Vagina (tissue), 2 donors: ENCODE data around the gene EIF3I. TPM values are rescaled to one million over a fixed set of nuclear protein-coding genes. Genes with fewer than 3 reads are reported as not detected.

ENCODE experiments used
- DNase-seq, 2 donors: peaks; one replicate each; pipeline ENCODE4 v3.0.0-alpha.2; 2017; ENCODE audit errors: extremely low spot score in 2 of 2
- H3K27ac ChIP-seq: fragments of 200-600 bp; sonication (generic); one replicate; pipeline ENCODE4 v1.5.1; 2019
- H3K27me3 ChIP-seq: fragments of 200-600 bp; sonication (generic); one replicate; pipeline ENCODE4 v1.5.1; 2019
- H3K36me3 ChIP-seq, 2 donors: fragments of 200-600 bp; sonication (generic); one replicate each; pipeline ENCODE4 v1.5.1; 2017 to 2019
- H3K4me1 ChIP-seq: fragments of 200-600 bp; sonication (generic); one replicate; pipeline ENCODE4 v1.5.1; 2019
- H3K4me3 ChIP-seq, 2 donors: fragments of 200-600 bp; sonication (generic); 1 replicate in 1 of 2; 2 replicates in 1 of 2; pipeline ENCODE4 v1.5.1; 2016 to 2019
- H3K9me3 ChIP-seq: fragments of 200-600 bp; sonication (generic); one replicate; pipeline ENCODE4 v1.5.1; 2019
- CTCF ChIP-seq, 3 experiments: fragments of 450-650 bp in 2 of 3; fragments of 200-600 bp in 1 of 3; sonication (generic) in 1 of 3; IDR thresholded peaks; one replicate each; pipeline ENCODE4 v1.5.1; 2017 to 2019; ENCODE audit warnings: antibody characterized with exemption in 3 of 3, mild to moderate bottlenecking in 2 of 3, moderate library complexity in 2 of 3
- POLR2A ChIP-seq, 2 donors: fragments of 450-650 bp; IDR thresholded peaks; one replicate each; pipeline ENCODE4 v1.6.1; 2017; ENCODE audit warnings: antibody characterized with exemption in 2 of 2, mild to moderate bottlenecking in 2 of 2, moderate library complexity in 2 of 2
- POLR2AphosphoS5 ChIP-seq, 2 donors: sonication (generic); formaldehyde crosslinking; IDR thresholded peaks; one replicate each; pipeline ENCODE4 v1.9.0; 2017; ENCODE audit warnings: antibody characterized with exemption in 2 of 2, mild to moderate bottlenecking in 2 of 2, low read depth in 1 of 2; ENCODE audit not compliant: insufficient read depth in 1 of 2
- intact Hi-C: fragments of 100-400 bp; cut with DNase I; formaldehyde crosslinking; loops from one replicate; pipeline ENCODE4 v1.15.1; 2023
- total RNA-seq: library from RNA; depleted of rRNA; stranded (reverse); fragments of >200 nt; gene quantifications from one replicate; pipeline ENCODE4 v1.2.3, GENCODE V29; 2016

Gene EIF3I
- total RNA-seq, 1 donor from 2014 or later = 164 TPM

DNA sequence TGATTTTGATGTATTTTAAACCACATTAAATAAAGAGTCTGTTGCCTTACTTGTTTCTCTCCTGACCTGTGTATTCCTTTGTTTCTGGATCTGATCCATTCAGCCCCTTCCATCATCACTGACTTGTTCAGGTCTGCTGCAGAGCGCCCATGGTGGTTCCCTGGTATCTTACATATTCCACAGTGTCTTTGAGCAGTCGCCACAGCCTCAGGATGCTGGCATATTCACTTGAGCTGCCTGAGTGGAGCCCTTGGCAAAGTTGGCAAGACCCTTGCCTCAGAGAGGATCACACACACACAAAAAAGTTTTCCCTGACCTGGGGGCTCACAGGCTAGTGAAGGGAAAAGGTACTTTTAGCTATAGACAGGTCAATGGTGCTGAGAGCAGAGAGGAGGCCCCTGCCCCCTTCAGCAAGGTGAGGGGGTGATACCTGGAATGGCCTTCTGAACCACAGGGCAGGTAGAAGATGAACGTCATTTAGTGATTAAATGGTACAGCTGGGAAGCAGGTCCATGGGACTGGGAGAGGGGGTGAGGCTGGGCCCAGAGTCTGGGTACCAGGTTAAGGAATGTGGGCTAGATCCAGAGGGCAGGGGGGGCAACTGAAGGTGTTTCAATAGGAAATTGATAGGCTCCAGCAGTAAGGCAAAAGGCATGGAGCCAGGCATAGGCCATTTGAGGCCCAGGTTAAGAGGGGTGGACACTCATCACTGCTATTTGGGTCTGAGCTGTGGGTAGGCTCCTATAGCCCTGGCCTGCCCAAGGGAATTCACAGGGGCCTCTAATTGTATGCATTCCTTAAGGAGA is 23.8 kb upstream of the EIF3I start:
- Histone ChIP-seq H3K27ac (no peak overlapping the region), H3K27me3 (no peaks in the 10 kb centered on the region), H3K9me3 (no peaks in the 10 kb centered on the region), H3K4me1 (peaks cover 23% of the 10 kb centered on the region), H3K4me3 (no peak overlapping the region), H3K36me3 (peaks cover 0 to 42% of the 10 kb centered on the region in 2 donors)
- TF ChIP-seq POLR2AphosphoS5 (IDR thresholded peaks at IDR 0.05; ENCODE audit: insufficient read depth in 1 of 2, low read depth in 1 of 2) (no peak), POLR2A (IDR thresholded peaks at IDR 0.05) (no peak), CTCF (IDR thresholded peaks at IDR 0.05) (no peak)
- DNase-seq = no peak
- intact Hi-C loops = no loop called here

GRCh38 chr1:32199043-32199716 is 23.0 kb upstream of the EIF3I start:
- intact Hi-C loops = no loop called here

GRCh38 chr1:32199717-32200072 is 22.5 kb upstream of the EIF3I start:
- intact Hi-C loops = loop anchor here (2.0 kb wide), 1 partner anchor 41 kb away; no protein-coding TSS in a partner anchor
- DNase-seq = no peak
- H3K27me3 ChIP-seq = no peaks in the 10 kb centered on the region
- peak overlapping the region; percentile 77 for H3K27ac ChIP-seq
- H3K4me1 ChIP-seq = peaks cover 23% of the 10 kb centered on the region
- H3K36me3 ChIP-seq = peaks cover 0 to 32% of the 10 kb centered on the region in 2 donors
- no peak for TF ChIP-seq POLR2AphosphoS5 (IDR thresholded peaks at IDR 0.05; ENCODE audit: insufficient read depth in 1 of 2, low read depth in 1 of 2)
- no peak for TF ChIP-seq POLR2A (IDR thresholded peaks at IDR 0.05)
- no peak for TF ChIP-seq CTCF (IDR thresholded peaks at IDR 0.05)
- H3K9me3 ChIP-seq = no peaks in the 10 kb centered on the region
- peak overlapping the region; percentile 49 to 77 for H3K4me3 ChIP-seq

More at GRCh38 chr1:32199043-32199716, 23.0 kb upstream of the EIF3I start:
- peaks cover 0 to 37% of the 10 kb centered on the region in 2 donors for H3K36me3 ChIP-seq
- H3K27ac ChIP-seq = peak overlapping the region; percentile 77
- H3K9me3 ChIP-seq = no peaks in the 10 kb centered on the region
- H3K27me3 ChIP-seq = no peaks in the 10 kb centered on the region
- H3K4me3 ChIP-seq = no peak overlapping the region
- TF ChIP-seq POLR2AphosphoS5 (IDR thresholded peaks at IDR 0.05; ENCODE audit: insufficient read depth in 1 of 2, low read depth in 1 of 2) (no peak), POLR2A (IDR thresholded peaks at IDR 0.05) (no peak), CTCF (IDR thresholded peaks at IDR 0.05) (no peak)
- peaks cover 23% of the 10 kb centered on the region for H3K4me1 ChIP-seq
- no peak for DNase-seq

DNA sequence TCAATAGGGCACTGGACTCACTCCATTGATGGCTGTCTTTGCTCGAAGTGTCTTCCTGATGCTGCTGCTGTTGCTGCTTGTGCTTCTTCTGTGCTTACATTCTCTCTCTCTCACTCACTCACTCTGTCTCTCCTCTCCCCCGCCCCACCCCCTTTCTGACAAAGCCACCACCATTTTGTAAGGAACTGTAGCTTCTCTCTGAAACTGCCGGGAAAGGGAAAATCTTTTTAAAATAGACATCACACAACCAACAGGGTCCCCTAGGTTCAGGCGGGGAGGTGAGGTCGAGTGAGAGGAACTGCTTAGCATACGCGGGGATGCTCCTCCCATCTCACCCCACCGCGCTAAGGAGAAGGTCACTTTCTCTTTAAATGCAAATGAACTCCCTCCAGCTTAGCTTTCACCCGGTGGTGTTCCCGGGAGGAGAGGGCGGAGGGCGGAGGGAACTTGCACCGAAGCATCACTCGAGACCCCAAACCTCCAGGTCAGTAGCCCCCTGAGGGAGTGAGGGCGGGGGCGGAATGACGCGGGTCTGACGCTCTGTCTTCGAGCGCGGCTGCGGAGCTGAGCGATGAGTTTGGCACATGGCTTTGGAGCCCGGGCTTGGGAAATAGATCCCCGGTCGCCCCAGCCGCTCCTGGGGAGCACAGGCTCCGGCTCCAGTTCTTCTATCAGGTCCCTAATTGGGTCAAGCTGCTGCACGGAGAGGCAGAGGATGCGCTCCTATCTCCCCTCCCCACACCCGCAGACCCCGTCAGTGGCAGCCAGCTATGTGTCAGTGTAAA is 21.8 kb upstream of the EIF3I start, which contains the start of gene CCDC28B:
Gene CCDC28B, plus strand, starts transcription at position 370 of the 785 bp plus-strand sequence. CDS start 1,341 bp downstream, outside the sequence.
- no peaks in the 10 kb centered on the region for H3K27me3 ChIP-seq
- no peaks in the 10 kb centered on the region for H3K9me3 ChIP-seq
- peak within 1 kb of the TSS; percentile 49 to 77 for H3K4me3 ChIP-seq
- peaks cover 0 to 25% of the 10 kb centered on the region in 2 donors for H3K36me3 ChIP-seq
- intact Hi-C loops = loop anchor here (2.0 kb wide), 1 partner anchor 40 kb away; no protein-coding TSS in a partner anchor
- TF ChIP-seq POLR2A (IDR thresholded peaks at IDR 0.05) = no peak
- no peak for TF ChIP-seq CTCF (IDR thresholded peaks at IDR 0.05)
- peak; percentile 13 to 83 for TF ChIP-seq POLR2AphosphoS5 (IDR thresholded peaks at IDR 0.05; ENCODE audit: insufficient read depth in 1 of 2, low read depth in 1 of 2)
- no peak for DNase-seq
- H3K27ac ChIP-seq = peak within 1 kb of the TSS; percentile 77
- peaks cover 28% of the 10 kb centered on the region for H3K4me1 ChIP-seq
